Measurements from ENCODE around the gene RGCC.
"Not testable (repeated sequence)": the region's sequence is repeated elsewhere in the genome, so short reads cannot be mapped to it uniquely, and the experiment has no call there.

Gene RGCC

GRCh38 chr13:41492432-41493260 is 35.3 kb downstream of the RGCC start:
- DNase-seq = no peak

- DNase-seq = no peak
Measured at GRCh38 chr13:41494202-41494601, 36.9 kb downstream of the RGCC start.

GRCh38 chr13:41495044-41495443 is 37.7 kb downstream of the RGCC start:
- no peak for DNase-seq

- no peak for DNase-seq
Measured at GRCh38 chr13:41496420-41497234, 39.3 kb downstream of the RGCC start.

- no peak for DNase-seq
Measured at GRCh38 chr13:41497436-41497835, 40.1 kb downstream of the RGCC start.

DNA sequence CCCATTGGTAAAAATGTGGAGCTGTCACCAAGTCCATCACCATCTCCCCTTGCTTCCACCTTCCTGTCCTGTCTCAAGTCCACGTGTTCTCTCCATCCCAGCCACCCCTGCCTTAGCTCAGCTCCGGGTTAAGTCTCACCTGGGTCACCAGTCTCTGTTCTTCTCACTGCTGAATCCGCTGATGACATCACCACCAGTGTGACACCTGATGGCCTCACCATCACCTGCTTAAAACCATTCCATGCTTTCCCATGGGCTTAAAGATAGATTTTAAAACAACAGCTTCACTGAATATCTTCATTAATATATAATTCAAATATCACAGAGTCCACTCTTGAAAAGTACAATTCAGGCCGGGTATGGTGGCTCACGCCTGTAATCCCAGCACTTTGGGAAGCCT is 42.1 kb downstream of the RGCC start:
- DNase-seq = no peak

- no peak for DNase-seq
Measured at GRCh38 chr13:41500511-41500910, 43.2 kb downstream of the RGCC start.

- DNase-seq = no peak
Measured at GRCh38 chr13:41501281-41501680, 43.9 kb downstream of the RGCC start.

DNA sequence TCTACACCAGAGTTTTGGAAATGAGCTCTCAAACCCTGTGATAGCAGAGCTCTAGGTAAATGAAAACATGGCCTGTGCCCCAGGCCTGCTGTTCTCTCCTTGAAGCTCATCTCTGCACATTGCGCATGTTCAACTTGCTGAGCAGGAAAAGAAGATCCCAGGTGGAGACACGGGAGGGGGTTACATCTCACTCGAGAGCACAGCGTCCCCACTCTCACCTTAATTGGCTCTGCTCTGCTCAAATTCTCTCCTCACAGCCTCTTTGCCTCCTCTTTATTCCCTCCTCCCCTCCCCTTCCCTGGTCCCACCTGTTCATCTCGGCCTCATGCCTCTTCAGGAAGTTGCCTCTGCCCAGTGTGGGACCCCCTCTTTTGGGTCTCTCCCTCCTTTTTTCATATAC is 44.7 kb downstream of the RGCC start:
- DNase-seq = no peak

DNA sequence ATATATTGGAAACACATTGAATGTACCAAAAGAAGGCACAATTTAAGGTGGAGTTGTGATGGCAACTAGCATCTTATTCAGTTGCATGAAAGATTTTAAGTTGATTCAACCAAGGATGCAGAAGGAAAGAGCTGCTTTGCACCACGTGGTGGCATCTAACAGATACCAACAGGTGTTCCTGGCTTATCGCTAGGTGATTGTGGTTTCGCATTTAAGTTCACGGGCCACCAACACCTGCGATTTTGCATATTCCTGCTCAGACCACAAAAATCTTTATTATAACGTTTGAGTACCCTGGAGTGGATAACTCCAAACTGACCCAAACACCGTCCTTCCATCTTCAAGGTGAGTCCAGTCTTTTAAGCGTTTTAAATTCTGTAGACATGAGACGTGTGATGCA is 45.3 kb downstream of the RGCC start:
- no peak for DNase-seq

DNA sequence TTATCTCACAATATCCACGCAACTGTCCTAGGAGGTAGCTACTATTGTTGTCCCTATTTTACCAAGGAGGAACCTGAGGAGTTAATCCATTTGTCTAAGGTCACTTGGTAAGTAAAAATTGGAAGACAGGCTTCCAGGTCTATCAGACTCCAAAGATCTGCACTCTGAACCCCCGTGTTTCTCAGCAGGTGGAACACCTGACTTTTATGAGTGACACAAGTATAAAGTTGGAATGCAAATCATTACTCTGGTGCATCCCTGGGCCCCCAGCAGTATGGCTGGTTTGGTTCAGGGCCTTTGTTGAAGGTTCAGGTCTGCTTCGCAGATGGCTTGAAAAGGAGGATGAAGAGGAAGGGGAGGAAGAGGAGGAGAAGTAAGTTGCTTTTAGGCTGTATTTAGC is 46.0 kb downstream of the RGCC start:
- no peak for DNase-seq

- not testable (repeated sequence) for DNase-seq
Measured at GRCh38 chr13:41504657-41505056, 47.3 kb downstream of the RGCC start.

GRCh38 chr13:41505209-41505835 is 48.0 kb downstream of the RGCC start:
- no peak for DNase-seq

DNA sequence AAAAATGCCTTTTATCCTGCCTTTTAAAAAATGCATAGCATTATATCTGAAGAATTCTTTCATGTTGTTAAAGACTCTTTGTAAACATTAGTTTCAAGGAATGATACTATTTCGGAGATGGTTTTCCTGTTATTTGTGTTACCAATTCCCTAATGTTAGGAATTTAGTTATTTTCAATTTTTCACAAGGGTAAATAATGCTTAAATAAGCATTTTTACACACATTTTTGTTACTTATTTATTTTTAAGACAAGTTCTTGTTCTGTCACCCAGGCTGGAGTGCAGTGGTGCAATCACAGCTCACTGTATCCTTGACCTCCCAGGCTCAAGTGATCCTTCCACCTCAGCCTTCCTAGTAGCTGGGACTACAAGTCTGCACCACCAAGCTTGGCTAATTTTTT is 49.0 kb downstream of the RGCC start:
- DNase-seq = no peak

- no peak for DNase-seq
Measured at GRCh38 chr13:41509971-41510370, 52.6 kb downstream of the RGCC start.

- DNase-seq = no peak
Measured at GRCh38 chr13:41511827-41512226, 54.5 kb downstream of the RGCC start.

- no peak for DNase-seq
Measured at GRCh38 chr13:41512441-41512840, 55.1 kb downstream of the RGCC start.

GRCh38 chr13:41513600-41513999 is 56.2 kb downstream of the RGCC start:
- no peak for DNase-seq

- no peak for DNase-seq
Measured at GRCh38 chr13:41514853-41515395, 57.6 kb downstream of the RGCC start.

- no peak for DNase-seq
Measured at GRCh38 chr13:41515491-41516139, 58.3 kb downstream of the RGCC start.

DNA sequence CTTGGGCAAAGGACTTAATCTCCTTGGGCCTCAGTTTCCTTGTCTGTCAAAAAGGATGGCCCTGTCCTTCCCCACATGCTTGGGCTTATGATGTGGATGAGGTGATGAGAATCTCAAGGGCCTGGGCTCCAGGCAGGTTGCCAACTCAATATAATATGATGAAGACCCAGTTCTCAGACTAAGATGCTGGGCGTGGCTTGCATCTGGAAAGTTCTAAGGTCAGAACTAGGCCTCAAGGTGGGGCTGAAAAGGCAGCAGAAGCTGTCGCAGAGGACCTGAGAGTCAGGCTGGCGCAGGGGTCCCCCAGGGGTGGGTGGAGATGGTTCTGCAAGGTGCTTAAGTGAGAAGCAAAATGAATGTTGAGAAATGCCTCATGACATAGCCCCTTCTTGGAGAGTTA is 58.8 kb downstream of the RGCC start:
- no peak for DNase-seq

DNA sequence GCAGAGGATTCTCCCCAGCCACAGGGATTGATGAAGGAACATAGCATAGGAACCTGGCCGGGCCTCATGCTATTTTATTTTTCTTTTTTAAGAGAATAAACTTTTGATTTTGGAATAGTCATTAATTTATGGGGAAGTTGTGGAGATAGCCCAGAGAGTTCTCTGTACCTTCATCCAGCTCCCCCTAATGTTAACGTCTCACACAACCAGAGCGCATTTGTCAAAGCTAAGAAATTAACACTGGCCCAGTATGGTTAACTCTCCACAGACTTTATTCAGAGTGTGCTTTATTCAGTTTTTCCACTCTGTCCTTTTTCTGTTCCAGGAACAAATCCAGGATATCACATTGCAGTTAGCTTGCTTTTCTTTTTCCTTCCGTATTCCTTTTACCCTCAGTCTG is 59.4 kb downstream of the RGCC start:
- DNase-seq = no peak
